HG03565 (cell line): Measurements from ENCODE around the gene ZNF562.

Experiments used
- ATAC-seq: cut with Tn5 transposase; IDR thresholded peaks from one replicate; pipeline ENCODE4 v1.9.1; 2021; ENCODE audit warnings: mild to moderate bottlenecking, moderate library complexity; ENCODE audit not compliant: unreplicated experiment

Gene ZNF562

DNA sequence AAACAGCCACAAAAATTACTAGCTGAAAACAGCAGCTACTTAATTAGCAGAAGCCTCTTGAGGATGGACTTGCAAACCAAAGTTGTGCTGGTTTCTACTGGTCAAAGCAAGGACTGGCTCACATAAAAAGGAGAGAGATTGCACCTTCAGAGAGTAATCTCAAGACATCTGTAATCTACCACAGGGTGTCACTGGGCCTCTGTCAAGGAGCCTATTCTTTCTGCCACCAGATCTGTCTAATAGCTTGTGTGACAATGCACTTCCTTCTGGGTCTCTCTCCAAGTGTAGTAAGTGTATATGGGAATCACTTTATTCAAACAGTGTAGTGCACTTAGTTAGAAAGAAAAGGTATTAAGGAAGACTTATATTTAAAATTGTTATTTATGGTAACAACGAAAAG, 29.4 kb downstream of the ZNF562 start:
- no peak for ATAC-seq

DNA sequence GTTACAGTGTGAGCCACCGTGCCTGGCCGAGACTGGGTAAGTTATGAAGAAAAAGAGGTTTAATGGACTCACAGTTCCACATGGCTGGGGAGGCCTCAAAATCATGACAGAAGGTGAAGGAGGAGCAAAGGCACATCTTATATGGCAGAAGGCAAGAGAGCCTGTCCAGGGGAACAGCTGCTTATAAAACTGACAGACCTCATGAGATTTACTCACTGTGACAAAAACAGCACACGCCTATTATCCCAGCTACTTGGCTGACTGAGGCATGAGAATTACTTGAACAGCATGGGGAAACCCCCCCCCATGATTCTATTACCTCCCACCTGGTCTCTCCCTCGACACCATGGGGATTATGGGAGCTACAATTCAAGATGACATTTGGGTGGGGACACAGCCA, 30.4 kb downstream of the ZNF562 start:
- ATAC-seq, result no peak

GRCh38 chr19:9641810-9642209, 33.1 kb downstream of the ZNF562 start:
- ATAC-seq, result no peak

- ATAC-seq, result no peak
Observed at GRCh38 chr19:9640956-9641355, 33.9 kb downstream of the ZNF562 start.

- ATAC-seq, result no peak
Observed at GRCh38 chr19:9636018-9636417, 38.9 kb downstream of the ZNF562 start.

GRCh38 chr19:9627856-9628255, 47.0 kb downstream of the ZNF562 start:
- no peak for ATAC-seq

GRCh38 chr19:9622531-9622930, 52.4 kb downstream of the ZNF562 start:
- no peak for ATAC-seq

GRCh38 chr19:9621156-9622037, 53.5 kb downstream of the ZNF562 start, which contains the start of gene ZNF561:
ZNF561 (minus strand) TSS chr19:9621232; CDS start chr19:9619456, 1,776 bp downstream.
- peak; percentile 54 for ATAC-seq

GRCh38 chr19:9620842-9621155, 54.1 kb downstream of the ZNF562 start:
- ATAC-seq, result no peak

DNA sequence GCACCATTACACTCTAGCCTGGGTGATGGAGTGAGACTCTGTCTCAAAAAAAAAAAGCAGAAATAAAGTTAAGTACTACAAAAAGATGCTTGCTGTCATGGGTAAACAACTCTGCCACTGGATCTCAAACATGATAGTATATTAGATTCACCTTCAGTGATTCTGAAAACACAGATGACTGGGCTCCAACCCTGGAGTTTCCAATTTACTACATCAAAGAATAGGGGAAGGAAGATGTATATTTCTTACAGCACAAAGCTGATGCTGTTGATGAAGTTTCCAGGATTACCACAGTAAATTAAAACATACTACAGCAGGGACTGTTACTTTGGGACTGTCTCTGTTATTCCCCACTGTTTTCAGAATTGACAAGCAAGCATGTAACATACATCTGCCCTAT, 59.1 kb downstream of the ZNF562 start:
- ATAC-seq, result no peak

DNA sequence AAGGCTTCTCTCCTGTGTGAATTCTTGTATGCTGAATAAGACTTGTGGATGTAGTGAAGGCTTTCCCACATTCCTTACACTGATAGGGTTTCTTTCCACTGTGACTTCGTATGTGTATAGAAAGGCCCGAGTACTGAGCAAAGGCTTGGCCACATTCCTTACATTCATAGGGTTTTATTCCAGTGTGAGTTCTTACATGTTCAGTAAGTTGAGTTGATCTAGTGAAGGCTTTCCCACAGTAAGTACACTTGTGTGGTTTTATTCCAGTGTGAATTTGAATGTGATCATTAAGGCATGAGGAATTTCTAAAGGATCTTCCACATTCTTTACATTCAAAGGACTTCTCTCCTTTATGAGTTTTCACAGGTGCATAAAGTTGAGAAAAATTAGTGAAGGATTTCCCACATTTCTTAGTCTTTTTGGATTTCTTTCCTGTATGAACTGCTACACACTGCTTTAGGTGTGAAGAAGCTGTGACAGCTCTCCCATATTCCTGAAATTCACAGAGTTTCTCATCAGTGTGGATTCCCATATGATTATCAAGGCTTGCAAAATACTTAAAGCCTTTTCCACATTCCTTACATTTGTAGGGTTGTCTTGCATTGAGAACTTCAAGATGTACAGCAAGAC, 64.3 kb downstream of the ZNF562 start:
- ATAC-seq, result no peak

- no peak for ATAC-seq
Observed at GRCh38 chr19:9608912-9609311, 66.0 kb downstream of the ZNF562 start.

DNA sequence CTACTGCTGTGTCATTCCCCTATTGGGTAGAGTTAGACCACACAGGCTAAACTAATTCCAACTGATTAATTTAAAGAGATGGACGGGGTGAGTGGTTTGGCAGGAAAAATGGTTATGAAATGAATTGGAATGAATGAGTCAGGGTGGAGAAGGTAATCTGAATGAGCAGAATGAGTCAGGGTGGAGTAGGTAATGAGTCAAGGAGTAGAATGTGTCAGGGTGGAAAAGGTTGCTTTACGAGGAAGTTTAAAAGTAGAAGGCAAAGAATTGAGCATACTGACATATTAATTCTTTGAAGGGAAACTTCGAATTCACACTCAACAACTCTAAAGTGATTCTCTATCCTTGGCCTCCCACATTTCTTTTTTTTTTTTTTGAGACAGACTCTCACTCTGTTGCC, 77.9 kb downstream of the ZNF562 start:
- ATAC-seq, result no peak
